ENCODE results near the gene ODAM.
"Not testable (repeated sequence)": the region's sequence is repeated elsewhere in the genome, so short reads cannot be mapped to it uniquely, and the experiment has no call there.

Gene ODAM, protein sequence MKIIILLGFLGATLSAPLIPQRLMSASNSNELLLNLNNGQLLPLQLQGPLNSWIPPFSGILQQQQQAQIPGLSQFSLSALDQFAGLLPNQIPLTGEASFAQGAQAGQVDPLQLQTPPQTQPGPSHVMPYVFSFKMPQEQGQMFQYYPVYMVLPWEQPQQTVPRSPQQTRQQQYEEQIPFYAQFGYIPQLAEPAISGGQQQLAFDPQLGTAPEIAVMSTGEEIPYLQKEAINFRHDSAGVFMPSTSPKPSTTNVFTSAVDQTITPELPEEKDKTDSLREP

GRCh38 chr4:70195425-70195824 is at the start of gene ODAM:
Gene ODAM, plus strand, starts transcription at chr4:70195725. Its CDS starts 819 bp downstream, at chr4:70196544.
- no peak for DNase-seq

DNA sequence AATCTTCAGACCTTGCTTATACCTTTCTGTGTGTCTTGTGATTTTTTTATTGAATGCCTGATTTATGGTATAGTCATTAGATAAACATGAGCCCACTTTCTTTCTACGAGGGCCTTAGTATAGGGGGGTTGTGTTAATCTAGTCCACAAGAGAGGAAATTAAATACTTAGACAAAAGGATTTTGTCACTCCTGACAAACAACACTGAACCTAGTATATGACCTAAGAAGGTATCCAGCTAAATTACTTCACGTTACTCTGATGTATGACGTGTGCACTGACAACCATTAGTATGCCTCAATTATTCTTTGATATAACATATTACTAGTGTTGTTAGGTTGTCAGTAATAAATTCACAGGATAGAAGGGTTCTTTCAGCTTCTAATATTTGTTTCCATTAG is 44.3 kb upstream of the ODAM start:
- no peak for DNase-seq

DNA sequence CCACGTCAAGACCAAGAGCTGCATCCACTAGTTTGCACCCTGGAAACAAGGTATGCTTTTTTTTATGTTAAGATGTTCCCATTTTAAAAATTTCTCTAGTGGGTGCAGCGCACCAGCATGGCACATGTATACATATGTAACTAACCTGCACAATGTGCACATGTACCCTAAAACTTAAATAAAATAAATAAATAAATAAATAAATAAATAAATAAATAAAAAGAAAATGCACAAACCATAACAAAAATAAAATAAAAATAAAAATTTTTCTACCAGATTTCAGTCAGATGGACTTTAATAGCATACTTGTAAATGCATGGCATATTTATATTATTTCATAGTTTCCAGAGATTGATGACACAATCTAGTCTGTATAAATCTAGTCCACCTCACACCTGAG is 43.4 kb upstream of the ODAM start:
- DNase-seq, result no peak

DNA sequence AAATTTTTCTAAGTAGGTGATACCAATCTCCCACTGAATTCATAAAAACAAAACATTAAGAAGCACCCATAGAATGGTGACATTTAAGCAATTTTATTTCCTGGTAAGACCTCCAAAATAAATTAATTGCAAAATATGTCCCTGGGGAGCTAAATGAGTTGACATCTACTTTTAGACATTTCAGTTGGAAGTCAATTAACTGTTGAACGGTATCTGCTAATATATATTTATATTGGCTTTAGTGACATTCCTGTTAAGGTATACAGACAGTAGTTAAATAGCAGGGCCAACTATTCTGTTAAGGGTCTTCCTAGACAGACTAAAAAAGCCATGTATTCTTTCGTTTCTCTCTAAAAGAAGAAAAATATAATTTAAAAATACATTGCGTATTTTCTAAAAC is 41.6 kb upstream of the ODAM start, which contains the start of gene PRR27:
Gene PRR27 (plus strand): TSS at position 301 of the 400 bp plus-strand sequence. CDS start 139 bp downstream, outside the sequence.
- DNase-seq, result no peak

GRCh38 chr4:70158576-70158975 is 36.9 kb upstream of the ODAM start:
- DNase-seq, result no peak

DNA sequence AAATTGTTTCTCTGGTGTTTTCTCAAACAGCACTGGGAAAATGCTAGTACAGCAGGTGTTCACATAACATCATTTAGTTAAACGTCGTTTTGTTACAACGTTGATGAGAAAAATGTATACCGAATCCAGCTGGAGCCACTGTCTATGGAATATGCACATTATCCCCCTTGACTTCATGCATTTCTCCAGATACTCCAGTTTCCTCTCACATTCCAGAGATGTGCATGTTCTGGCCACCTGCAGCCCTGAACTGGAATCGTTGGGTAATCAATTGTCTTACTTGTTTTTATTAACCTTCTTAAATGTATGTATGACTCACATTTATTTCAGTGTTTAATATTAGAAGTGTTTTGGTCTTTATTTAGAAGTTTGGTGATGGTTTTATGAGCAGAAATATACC is 18.4 kb upstream of the ODAM start:
- no peak for DNase-seq

GRCh38 chr4:70178075-70178660 is 17.4 kb upstream of the ODAM start:
- no peak for DNase-seq

GRCh38 chr4:70179811-70180210 is 15.7 kb upstream of the ODAM start:
- DNase-seq, result no peak

GRCh38 chr4:70181864-70182263 is 13.7 kb upstream of the ODAM start:
- DNase-seq, result no peak

GRCh38 chr4:70182517-70183167 is 12.9 kb upstream of the ODAM start:
- no peak for DNase-seq

- no peak for DNase-seq
These were observed 12.2 kb upstream of the ODAM start for GRCh38 chr4:70183168-70183939.

DNA sequence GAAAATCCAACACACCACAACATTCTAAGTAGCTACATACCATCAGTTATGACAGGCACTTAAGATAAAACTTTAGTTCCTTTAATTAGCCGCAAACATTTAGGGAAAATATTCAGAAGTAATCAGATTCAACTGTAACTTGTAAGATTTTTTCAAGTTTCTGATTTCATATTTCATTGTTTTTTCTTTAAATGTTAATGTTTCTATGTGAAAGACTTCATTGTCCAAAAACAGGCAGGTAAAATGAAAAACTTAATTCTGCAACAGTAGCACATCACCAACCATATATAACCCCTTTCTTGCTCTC is 11.6 kb upstream of the ODAM start:
- DNase-seq, result no peak

- no peak for DNase-seq
These were observed 8.3 kb upstream of the ODAM start for GRCh38 chr4:70187216-70187615.

DNA sequence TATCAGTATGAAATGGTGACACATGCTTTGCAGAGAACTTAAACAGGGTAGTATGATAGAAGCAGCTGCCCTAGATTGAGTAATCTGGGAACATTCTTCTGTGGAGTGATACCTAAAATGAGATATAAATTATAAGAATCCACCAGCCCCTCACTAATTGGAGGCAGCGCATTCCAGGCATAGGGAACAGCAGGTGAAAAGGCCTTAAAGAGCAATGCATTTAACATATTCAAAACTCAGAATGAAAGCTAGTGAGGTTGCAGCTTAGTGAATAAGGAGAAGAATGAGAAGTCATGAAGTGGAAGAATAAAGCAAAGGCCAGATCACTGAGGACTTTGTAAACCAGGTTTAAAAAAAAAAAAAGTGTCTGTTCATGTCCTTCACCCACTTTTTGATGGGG is 4.9 kb upstream of the ODAM start:
- no peak for DNase-seq

DNA sequence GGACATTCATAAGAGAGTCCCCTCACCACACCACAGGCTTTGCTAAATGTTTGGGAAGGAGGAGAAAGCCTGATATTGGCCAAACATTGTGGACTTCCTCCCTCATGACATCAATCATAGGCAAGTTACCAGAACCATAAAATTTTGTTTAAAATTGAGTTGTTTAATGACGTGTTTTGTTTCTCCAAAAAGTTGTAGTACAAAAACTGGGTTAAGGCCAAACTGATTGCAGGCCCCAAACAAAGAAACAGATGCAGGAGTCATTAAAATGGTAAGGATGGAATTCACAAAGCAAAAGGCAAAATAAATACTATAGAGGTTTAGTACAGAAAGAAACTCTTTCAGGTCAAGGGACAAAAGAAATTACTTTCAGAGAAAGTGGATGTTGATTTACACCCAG is 3.9 kb upstream of the ODAM start:
- DNase-seq, result no peak

DNA sequence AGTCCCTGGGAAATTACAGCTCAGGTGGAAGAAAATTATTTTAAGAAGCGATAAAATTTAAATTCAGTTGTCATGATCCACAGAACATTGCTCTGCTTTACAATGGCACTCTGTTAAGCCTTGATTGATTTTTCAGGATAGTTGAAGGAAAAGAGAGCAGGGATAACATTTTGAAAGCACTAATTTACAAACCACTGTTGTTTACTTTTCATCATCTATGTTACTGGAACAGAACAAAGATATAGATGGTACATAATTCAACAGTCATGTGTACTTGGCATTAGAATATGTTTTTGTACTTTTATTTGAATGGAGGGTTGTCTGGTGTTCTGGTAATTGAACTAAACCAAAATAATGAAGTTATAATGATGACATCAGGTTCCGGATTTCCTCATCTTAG is 2.6 kb upstream of the ODAM start:
- no peak for DNase-seq

DNA sequence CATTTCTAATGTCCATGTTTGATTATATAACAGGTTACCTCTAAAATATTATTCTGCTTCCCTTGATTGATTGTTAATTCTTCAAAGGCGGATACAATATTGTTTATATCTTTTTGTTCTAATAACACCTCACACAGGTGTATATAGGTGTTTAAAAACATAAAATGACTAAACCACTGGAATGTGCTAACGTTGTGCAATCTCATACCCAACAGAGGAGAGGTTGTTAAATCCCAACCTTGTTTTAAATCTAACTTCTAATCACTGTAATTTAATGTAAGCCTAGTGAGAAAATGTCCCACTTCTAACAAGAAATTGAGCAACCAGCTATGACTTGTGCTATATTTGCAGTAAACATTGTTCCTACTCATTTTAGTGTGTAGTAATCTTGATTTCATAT is 1.3 kb downstream of the ODAM start:
- DNase-seq, result no peak

DNA sequence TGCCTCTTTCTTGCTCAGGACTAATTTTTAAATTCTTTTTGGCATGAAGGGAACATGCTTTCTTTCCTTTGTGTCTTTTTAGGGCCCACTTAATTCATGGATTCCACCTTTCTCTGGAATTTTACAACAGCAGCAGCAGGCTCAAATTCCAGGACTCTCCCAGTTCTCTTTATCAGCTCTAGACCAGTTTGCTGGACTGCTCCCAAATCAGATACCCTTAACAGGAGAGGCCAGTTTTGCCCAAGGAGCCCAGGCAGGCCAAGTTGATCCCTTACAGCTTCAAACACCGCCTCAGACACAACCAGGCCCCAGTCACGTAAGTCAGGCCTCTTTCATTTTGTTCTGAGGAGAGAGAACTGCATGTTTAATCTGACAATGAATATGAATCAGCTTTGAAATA is 2.3 kb downstream of the ODAM start:
- DNase-seq, result no peak

GRCh38 chr4:70203601-70204000 is 8.1 kb downstream of the ODAM start:
- no peak for DNase-seq

- not testable (repeated sequence) for DNase-seq
These were observed 17.2 kb downstream of the ODAM start for GRCh38 chr4:70212752-70213151.

- not testable (repeated sequence) for DNase-seq
These were observed 20.6 kb downstream of the ODAM start for GRCh38 chr4:70216109-70216508.

- not testable (repeated sequence) for DNase-seq
These were observed 21.0 kb downstream of the ODAM start for GRCh38 chr4:70216550-70216949.

DNA sequence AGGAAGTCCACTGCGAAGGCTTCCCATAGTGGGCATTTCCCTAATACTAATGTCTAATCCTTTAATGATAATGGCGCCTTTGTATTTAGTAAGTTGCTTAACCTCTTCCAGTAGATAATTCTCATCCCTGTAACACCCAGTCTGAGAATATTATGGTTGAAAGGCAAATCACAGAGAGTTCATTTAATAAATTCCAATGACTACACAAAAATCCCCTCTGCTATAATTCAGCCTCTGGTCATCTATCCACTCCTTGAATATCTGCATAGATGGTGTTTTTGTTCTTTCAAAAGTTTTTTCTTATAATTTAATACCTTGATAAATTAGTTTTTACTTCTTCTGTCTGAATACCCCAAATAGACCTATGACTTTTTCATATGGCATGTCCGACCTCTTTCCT is 25.9 kb downstream of the ODAM start:
- DNase-seq, result not testable (repeated sequence)

DNA sequence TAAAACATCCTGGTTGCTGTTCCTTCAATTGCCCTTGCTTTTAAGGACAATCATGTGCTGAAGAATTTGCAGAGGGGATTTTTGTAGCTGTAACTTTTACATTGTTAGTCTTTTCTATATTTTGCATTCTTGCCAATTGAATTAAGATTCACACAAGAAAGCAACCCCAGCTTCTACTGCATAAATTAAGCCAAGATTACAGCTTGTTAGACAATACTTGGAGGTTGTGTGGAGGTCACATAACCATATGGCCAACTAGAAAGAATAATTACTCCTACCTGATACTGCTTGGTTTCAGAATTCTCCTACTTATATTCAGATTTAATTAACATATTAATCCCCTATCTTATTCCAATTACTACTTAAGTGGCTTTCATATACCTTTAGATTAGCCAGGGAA is 26.3 kb downstream of the ODAM start:
- DNase-seq, result not testable (repeated sequence)
